Caco-2 (cell line): Measurements from ENCODE around the gene C1QC. TPM values are rescaled to one million over a fixed set of nuclear protein-coding genes. Genes with fewer than 3 reads are reported as not detected.

Experiments
- BruUV-seq: library from RNA; stranded (reverse); fragments of 400-500 nt; replicated peaks from 2 replicates; lab custom pipeline; 2021; lab: Mats Ljungman, UMichigan
- CTCF ChIA-PET: fragments of 300-600 bp; sonication (Branson Sonifier 250); formaldehyde crosslinking; loops from one replicate; lab custom pipeline; 2022; ENCODE audit warnings: antibody characterized with exemption; lab: Charles Lee
- POLR2A ChIA-PET: fragments of 300-600 bp; sonication (Branson Sonifier 250); formaldehyde crosslinking; loops from one replicate; lab custom pipeline; 2022; ENCODE audit warnings: antibody characterized with exemption; lab: Charles Lee
- DNase-seq, 2 experiments: peaks; one replicate each; pipeline versions ENCODE4 v3.0.0 to v3.0.0-alpha.2; 2020 to 2022
- H3K27me3 ChIP-seq: replicated peaks from 2 replicates; pipeline ENCODE4 v1.6.0; 2011; ENCODE audit warnings: low read length; ENCODE audit not compliant: control insufficient read depth, insufficient read depth
- H3K36me3 ChIP-seq: 2 replicates; pipeline ENCODE4 v1.5.1; 2011; ENCODE audit warnings: low read length; ENCODE audit not compliant: control insufficient read depth, insufficient read depth
- H3K4me1 ChIP-seq: fragments of 250-450 bp; sonication (Bioruptor Pico); 2 replicates; pipeline ENCODE4 v1.5.1; 2020; ENCODE audit warnings: mild to moderate bottlenecking
- H3K4me3 ChIP-seq: 2 replicates; pipeline ENCODE4 v1.5.1; 2011; ENCODE audit warnings: low read depth, mild to moderate bottlenecking, control low read depth, low read length
- H3K9me3 ChIP-seq: fragments of 250-450 bp; sonication (Bioruptor Pico); 2 replicates; pipeline ENCODE4 v1.5.1; 2020; ENCODE audit warnings: mild to moderate bottlenecking, moderate library complexity
- H3K27ac Mint-ChIP-seq: one replicate; pipeline ENCODE4 v1.8.0; 2022; ENCODE audit warnings: mixed read lengths; ENCODE audit not compliant: unreplicated experiment
- H3K27me3 Mint-ChIP-seq: one replicate; pipeline ENCODE4 v1.8.0; 2022; ENCODE audit warnings: mixed read lengths; ENCODE audit not compliant: insufficient read depth, unreplicated experiment
- H3K36me3 Mint-ChIP-seq: one replicate; pipeline ENCODE4 v1.8.0; 2022; ENCODE audit warnings: mild to moderate bottlenecking, mixed read lengths; ENCODE audit not compliant: insufficient read depth, unreplicated experiment
- H3K4me1 Mint-ChIP-seq: one replicate; pipeline ENCODE4 v1.8.0; 2022; ENCODE audit warnings: low read depth, mixed read lengths; ENCODE audit not compliant: unreplicated experiment
- H3K4me3 Mint-ChIP-seq: one replicate; pipeline ENCODE4 v1.8.0; 2022; ENCODE audit warnings: mild to moderate bottlenecking, moderate library complexity, mixed read lengths; ENCODE audit not compliant: unreplicated experiment
- H3K9me3 Mint-ChIP-seq: one replicate; pipeline ENCODE4 v1.8.0; 2022; ENCODE audit warnings: mixed read lengths; ENCODE audit not compliant: unreplicated experiment
- intact Hi-C: fragments of 100-400 bp; cut with micrococcal nuclease; formaldehyde crosslinking; loops from one replicate; pipeline ENCODE4 v1.10.0; 2022; ENCODE audit not compliant: unreplicated experiment
- total RNA-seq: library from RNA; stranded (reverse); gene quantifications from 2 replicates; pipeline ENCODE4 v1.2.3, GENCODE V29; 2022
- TF ChIP-seq, protein P1 (sequence below), 2 experiments: fragments of 200-600 bp in 1 of 2; IDR thresholded peaks; 1 replicate in 1 of 2; 2 replicates in 1 of 2; pipeline versions ENCODE4 v1.5.1 to v1.8.0; 2011 to 2022; ENCODE audit warnings: antibody characterized with exemption in 1 of 2, control low read depth in 1 of 2, inconsistent platforms in 1 of 2, low read depth in 1 of 2, low read length in 1 of 2, mild to moderate bottlenecking in 1 of 2, moderate library complexity in 1 of 2; ENCODE audit not compliant: insufficient read depth in 1 of 2, severe bottlenecking in 1 of 2, unreplicated experiment in 1 of 2

Gene C1QC
- total RNA-seq, 1 experiment from 2014 or later = not detected

- BruUV-seq = no TSS peak
- Mint-ChIP-seq H3K4me1 (no peaks in the 10 kb centered on the region), H3K27me3 (peaks cover 6% of the 10 kb centered on the region), H3K27ac (no peak overlapping the region), H3K4me3 (no peak overlapping the region), H3K36me3 (no peaks in the 10 kb centered on the region), H3K9me3 (no peaks in the 10 kb centered on the region)
- Histone ChIP-seq H3K36me3 (no peaks in the 10 kb centered on the region), H3K4me3 (no peak overlapping the region), H3K9me3 (no peaks in the 10 kb centered on the region), H3K27me3 (no peaks in the 10 kb centered on the region), H3K4me1 (no peaks in the 10 kb centered on the region)
- intact Hi-C loops = loop anchor here (5.0 kb wide), 1 partner anchor 99 kb away; no protein-coding TSS in a partner anchor
- TF ChIP-seq, protein P1, sequence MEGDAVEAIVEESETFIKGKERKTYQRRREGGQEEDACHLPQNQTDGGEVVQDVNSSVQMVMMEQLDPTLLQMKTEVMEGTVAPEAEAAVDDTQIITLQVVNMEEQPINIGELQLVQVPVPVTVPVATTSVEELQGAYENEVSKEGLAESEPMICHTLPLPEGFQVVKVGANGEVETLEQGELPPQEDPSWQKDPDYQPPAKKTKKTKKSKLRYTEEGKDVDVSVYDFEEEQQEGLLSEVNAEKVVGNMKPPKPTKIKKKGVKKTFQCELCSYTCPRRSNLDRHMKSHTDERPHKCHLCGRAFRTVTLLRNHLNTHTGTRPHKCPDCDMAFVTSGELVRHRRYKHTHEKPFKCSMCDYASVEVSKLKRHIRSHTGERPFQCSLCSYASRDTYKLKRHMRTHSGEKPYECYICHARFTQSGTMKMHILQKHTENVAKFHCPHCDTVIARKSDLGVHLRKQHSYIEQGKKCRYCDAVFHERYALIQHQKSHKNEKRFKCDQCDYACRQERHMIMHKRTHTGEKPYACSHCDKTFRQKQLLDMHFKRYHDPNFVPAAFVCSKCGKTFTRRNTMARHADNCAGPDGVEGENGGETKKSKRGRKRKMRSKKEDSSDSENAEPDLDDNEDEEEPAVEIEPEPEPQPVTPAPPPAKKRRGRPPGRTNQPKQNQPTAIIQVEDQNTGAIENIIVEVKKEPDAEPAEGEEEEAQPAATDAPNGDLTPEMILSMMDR (IDR thresholded peaks at IDR 0.05; ENCODE audit: insufficient read depth in 1 of 2, low read depth in 1 of 2, low read length in 1 of 2, severe bottlenecking in 1 of 2, unreplicated experiment in 1 of 2) = no peak
- DNase-seq = no peak
- ChIA-PET POLR2A (no interaction called here), CTCF (interaction anchor here (1.0 to 1.8 kb wide), 5 partner anchors 98 to 221 kb away, joined by 3 to 12 read pairs (median 4); no protein-coding TSS in a partner anchor)
Observed at GRCh38 chr1:22641247-22641646, 2.2 kb upstream of the C1QC start.

GRCh38 chr1:22641906-22642636 lies 1.4 kb upstream of the C1QC start:
- no peak overlapping the region for H3K27ac Mint-ChIP-seq
- POLR2A ChIA-PET = interaction anchor here (0.6 kb wide), 1 partner anchor 10 kb away, joined by 3 read pairs; no protein-coding TSS in a partner anchor

GRCh38 chr1:22643928-22644327 lies 495 bp downstream of the C1QC start:
- no TSS peak for BruUV-seq
- intact Hi-C loops = loop anchor here (5.0 kb wide), 1 partner anchor 102 kb away; no protein-coding TSS in a partner anchor
- H3K4me3 ChIP-seq = no peak overlapping the region
- no peak overlapping the region for H3K27ac Mint-ChIP-seq
- H3K27me3 Mint-ChIP-seq = peaks cover 6% of the 10 kb centered on the region
- H3K4me3 Mint-ChIP-seq = no peak overlapping the region
- ChIA-PET CTCF (no interaction called here), POLR2A (no interaction called here)
- H3K36me3 Mint-ChIP-seq = no peaks in the 10 kb centered on the region
- H3K9me3 ChIP-seq = no peaks in the 10 kb centered on the region
- no peak for DNase-seq
- H3K27me3 ChIP-seq = no peaks in the 10 kb centered on the region
- no peaks in the 10 kb centered on the region for H3K36me3 ChIP-seq
- no peaks in the 10 kb centered on the region for H3K4me1 Mint-ChIP-seq
- TF ChIP-seq, protein P1 (IDR thresholded peaks at IDR 0.05; ENCODE audit: insufficient read depth in 1 of 2, low read depth in 1 of 2, low read length in 1 of 2, severe bottlenecking in 1 of 2, unreplicated experiment in 1 of 2) = no peak
- no peaks in the 10 kb centered on the region for H3K4me1 ChIP-seq
- H3K9me3 Mint-ChIP-seq = no peaks in the 10 kb centered on the region

More at GRCh38 chr1:22641906-22642636, 1.4 kb upstream of the C1QC start:
- peak; percentile 71 to 84 for DNase-seq
- Mint-ChIP-seq H3K27me3 (peaks cover 6% of the 10 kb centered on the region), H3K4me1 (no peaks in the 10 kb centered on the region), H3K36me3 (no peaks in the 10 kb centered on the region), H3K9me3 (no peaks in the 10 kb centered on the region), H3K4me3 (no peak overlapping the region)
- no peaks in the 10 kb centered on the region for H3K4me1 ChIP-seq
- no peaks in the 10 kb centered on the region for H3K9me3 ChIP-seq
- H3K36me3 ChIP-seq = no peaks in the 10 kb centered on the region
- CTCF ChIA-PET = interaction anchor here (0.7 to 1.8 kb wide), 8 partner anchors 26 to 258 kb away, joined by 3 to 12 read pairs (median 4); no protein-coding TSS in a partner anchor
- TF ChIP-seq, protein P1 (IDR thresholded peaks at IDR 0.05; ENCODE audit: insufficient read depth in 1 of 2, low read depth in 1 of 2, low read length in 1 of 2, severe bottlenecking in 1 of 2, unreplicated experiment in 1 of 2) = peak; percentile 92 to 94
- no peak overlapping the region for H3K4me3 ChIP-seq
- no TSS peak for BruUV-seq
- H3K27me3 ChIP-seq = no peaks in the 10 kb centered on the region
- intact Hi-C loops = loop anchor here (1.0 to 5.0 kb wide), 3 partner anchors 100 to 222 kb away; no protein-coding TSS in a partner anchor
